ENCODE results near the gene ZC3H15. TPM values are rescaled to one million over a fixed set of nuclear protein-coding genes. Genes with fewer than 3 reads are reported as not detected.
A peak's percentile ranks its signal among the peaks of the same experiment; 100 is the strongest.

ZC3H15 gene
- polyA plus RNA-seq, 2 of the 4 experiments (the other 2 are of a cell fraction) = 99.2 to 191 TPM

- TF ChIP-seq ZSCAN20 (CRISPR knock-in tag; IDR thresholded peaks at IDR 0.05) (no peak), NFE2L2 (conservative IDR thresholded peaks at IDR 0.05; ENCODE audit: low read length) (no peak), CHD2 (IDR thresholded peaks at IDR 0.05; ENCODE audit: low read length, partially characterized antibody) (no peak), FOXS1 (CRISPR knock-in tag; IDR thresholded peaks at IDR 0.05) (no peak), SMC3 (IDR thresholded peaks at IDR 0.05) (peak; percentile 92), USF2 (IDR thresholded peaks at IDR 0.05) (no peak)
These were observed 18.0 kb downstream of the ZC3H15 start (continued) for GRCh38 chr2:186503827-186504606.

DNA sequence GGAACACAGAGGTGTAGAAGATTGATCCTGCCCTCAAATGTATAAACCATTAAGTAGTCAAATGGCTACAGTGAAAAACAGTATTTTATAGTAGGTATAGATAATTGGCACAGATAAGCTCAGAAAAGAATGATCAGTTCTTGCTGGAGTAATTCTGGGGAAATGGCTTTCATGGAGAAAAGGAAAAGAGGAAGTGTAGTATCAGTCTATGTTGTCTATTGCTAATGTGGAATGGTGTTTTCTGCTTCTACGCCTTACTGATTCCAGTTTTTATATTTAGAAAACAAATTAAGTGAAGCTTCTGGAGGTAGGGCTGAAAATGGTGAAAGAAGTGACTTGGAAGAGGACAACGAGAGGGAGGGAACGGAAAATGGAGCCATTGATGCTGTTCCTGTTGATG lies 22.2 kb downstream of the ZC3H15 start:
- DNase-seq (ENCODE audit: low read depth in 1 of 2, low spot score in 1 of 2) = no peak
- ATAC-seq = no peak
- ChIA-PET CTCF (interaction anchor here (0.8 to 4.9 kb wide), 5 partner anchors 16 to 137 kb away, joined by 3 to 40 read pairs (median 3); partner anchors contain the start of gene ITGAV), POLR2A (interaction anchor here (1.4 kb wide), 1 partner anchor 134 kb away, joined by 3 read pairs; no protein-coding TSS in a partner anchor)
- WGBS (ENCODE audit: missing lambda C conversion rate) = 91% methylated on average over 3 of the region's 3 CpGs
- TF ChIP-seq HEYL (CRISPR knock-in tag; IDR thresholded peaks at IDR 0.05) = no peak
- TF ChIP-seq CBX8 (IDR thresholded peaks at IDR 0.05) = no peak
- no peak for TF ChIP-seq TP53 (CRISPR knock-in tag; IDR thresholded peaks at IDR 0.05)
- TF ChIP-seq CTCF (IDR thresholded peaks at IDR 0.05) = no peak
- TF ChIP-seq, protein P1, sequence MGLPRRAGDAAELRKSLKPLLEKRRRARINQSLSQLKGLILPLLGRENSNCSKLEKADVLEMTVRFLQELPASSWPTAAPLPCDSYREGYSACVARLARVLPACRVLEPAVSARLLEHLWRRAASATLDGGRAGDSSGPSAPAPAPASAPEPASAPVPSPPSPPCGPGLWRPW (IDR thresholded peaks at IDR 0.05) = no peak
- TF ChIP-seq FOSB (CRISPR knock-in tag; IDR thresholded peaks at IDR 0.05) = no peak
- TF ChIP-seq USF2 (IDR thresholded peaks at IDR 0.05) = no peak
- no peak for TF ChIP-seq EHF (CRISPR knock-in tag; IDR thresholded peaks at IDR 0.05)
- no peak for TF ChIP-seq PHF8 (IDR thresholded peaks at IDR 0.05; ENCODE audit: borderline replicate concordance, low read depth)
- no peak for TF ChIP-seq KDM1A (IDR thresholded peaks at IDR 0.05; ENCODE audit: low read depth)
- no peak for TF ChIP-seq ZNF302 (CRISPR knock-in tag; IDR thresholded peaks at IDR 0.05)
- Histone ChIP-seq H3K4me1 (0 out of 3 replicates have a peak, but pooled peaks cover 4% of the 10 kb centered on the region), H3K27ac (no peak overlapping the region), H3K4me3 (no peak overlapping the region), H3K9me3 (no peaks in the 10 kb centered on the region), H3K4me2 (no peak overlapping the region)
- no peak for FAIRE-seq

- no peak for ATAC-seq
- peaks cover 31% of the 10 kb centered on the region for H3K4me1 ChIP-seq
These were observed 29.3 kb downstream of the ZC3H15 start for GRCh38 chr2:186515376-186515775.

More at GRCh38 chr2:186515376-186515775, 29.3 kb downstream of the ZC3H15 start:
- DNase-seq (ENCODE audit: low read depth in 1 of 2, low spot score in 1 of 2) (no peak), FAIRE-seq (no peak)
- POLR2A ChIA-PET = no interaction called here
- Histone ChIP-seq H3K4me2 (peak overlapping the region; percentile 17; the same call in 1 of the 3 replicates), H3K9me3 (no peaks in the 10 kb centered on the region), H3K27ac (no peak overlapping the region), H3K4me3 (no peak overlapping the region)
- CTCF ChIA-PET = interaction anchor here (0.6 kb wide), 1 partner anchor 17 kb away, joined by 3 read pairs; no protein-coding TSS in a partner anchor
- no peak for TF ChIP-seq FOXS1 (CRISPR knock-in tag; IDR thresholded peaks at IDR 0.05)
- peak in 1 of 2 experiments; percentile 47; a peak in 1 of 4 replicates for TF ChIP-seq CEBPB (IDR thresholded peaks at IDR 0.05)
- TF ChIP-seq FOSL2 (IDR thresholded peaks at IDR 0.05) = no peak
- peak; percentile 65 for TF ChIP-seq FOSL2 (CRISPR knock-in tag; IDR thresholded peaks at IDR 0.05)
- WGBS (ENCODE audit: missing lambda C conversion rate) = 72% methylated on average over 3 of the region's 3 CpGs

Data from A549 (cell line).